Muscle layer of colon (tissue), 2 donors: ENCODE results near the gene ZNF648.

Experiments used
- H3K27ac ChIP-seq: one replicate; pipeline ENCODE4 v1.7.0; 2013; ENCODE audit warnings: low read depth, mild to moderate bottlenecking, low read length, moderate library complexity
- H3K27me3 ChIP-seq, 2 donors: one replicate each; pipeline ENCODE4 v1.7.0; 2013; ENCODE audit warnings: low read length in 2 of 2, mild to moderate bottlenecking in 2 of 2; ENCODE audit not compliant: insufficient read depth in 2 of 2, control insufficient read depth in 1 of 2
- H3K36me3 ChIP-seq: one replicate; pipeline ENCODE4 v1.7.0; 2013; ENCODE audit warnings: mild to moderate bottlenecking, low read length; ENCODE audit not compliant: insufficient read depth
- H3K4me1 ChIP-seq: one replicate; pipeline ENCODE4 v1.7.0; 2013; ENCODE audit warnings: mild to moderate bottlenecking, low read length; ENCODE audit not compliant: insufficient read depth
- H3K4me3 ChIP-seq, 2 donors: one replicate each; pipeline ENCODE4 v1.7.0; 2013; ENCODE audit warnings: low read length in 2 of 2, low read depth in 1 of 2, mild to moderate bottlenecking in 1 of 2, moderate library complexity in 1 of 2
- H3K9ac ChIP-seq: one replicate; pipeline ENCODE4 v1.7.0; 2013; ENCODE audit warnings: low read length
- H3K9me3 ChIP-seq: one replicate; pipeline ENCODE4 v1.7.0; 2013; ENCODE audit warnings: mild to moderate bottlenecking, low read length
- donor health status: abdominal sarcoma.
- donor health status: Adenocarcinoma of cecum.

The ZNF648 gene

GRCh38 chr1:182087719-182088350 lies 26.3 kb upstream of the ZNF648 start:
- Histone ChIP-seq H3K27me3 (no peaks in the 10 kb centered on the region), H3K9ac (no peak overlapping the region), H3K4me3 (no peak overlapping the region), H3K9me3 (no peaks in the 10 kb centered on the region), H3K4me1 (peaks cover 7% of the 10 kb centered on the region), H3K36me3 (no peaks in the 10 kb centered on the region), H3K27ac (no peak overlapping the region)

- H3K27me3 ChIP-seq: no peaks in the 10 kb centered on the region
- H3K36me3 ChIP-seq: no peaks in the 10 kb centered on the region
- no peaks in the 10 kb centered on the region for H3K9me3 ChIP-seq
- H3K9ac ChIP-seq: no peak overlapping the region
- no peak overlapping the region for H3K27ac ChIP-seq
- no peak overlapping the region for H3K4me3 ChIP-seq
- peaks cover 7% of the 10 kb centered on the region for H3K4me1 ChIP-seq
Observed at GRCh38 chr1:182087304-182087703, 25.8 kb upstream of the ZNF648 start.

- Histone ChIP-seq H3K9me3 (no peaks in the 10 kb centered on the region), H3K27ac (no peak overlapping the region), H3K4me1 (peaks cover 7% of the 10 kb centered on the region), H3K9ac (no peak overlapping the region), H3K4me3 (no peak overlapping the region), H3K27me3 (no peaks in the 10 kb centered on the region), H3K36me3 (no peaks in the 10 kb centered on the region)
Observed at GRCh38 chr1:182086620-182087019, 25.1 kb upstream of the ZNF648 start.

GRCh38 chr1:182086136-182086535 lies 24.6 kb upstream of the ZNF648 start:
- no peaks in the 10 kb centered on the region for H3K27me3 ChIP-seq
- peaks cover 7% of the 10 kb centered on the region for H3K4me1 ChIP-seq
- H3K9me3 ChIP-seq: no peaks in the 10 kb centered on the region
- no peak overlapping the region for H3K9ac ChIP-seq
- no peak overlapping the region for H3K4me3 ChIP-seq
- H3K27ac ChIP-seq: no peak overlapping the region
- no peaks in the 10 kb centered on the region for H3K36me3 ChIP-seq

- H3K27me3 ChIP-seq: no peaks in the 10 kb centered on the region
- H3K9me3 ChIP-seq: no peaks in the 10 kb centered on the region
- no peak overlapping the region for H3K27ac ChIP-seq
- H3K4me1 ChIP-seq: peaks cover 7% of the 10 kb centered on the region
- no peak overlapping the region for H3K4me3 ChIP-seq
- H3K36me3 ChIP-seq: no peaks in the 10 kb centered on the region
- no peak overlapping the region for H3K9ac ChIP-seq
Observed at GRCh38 chr1:182085726-182086125, 24.2 kb upstream of the ZNF648 start.

GRCh38 chr1:182084487-182085316 lies 23.2 kb upstream of the ZNF648 start:
- H3K9me3 ChIP-seq: no peaks in the 10 kb centered on the region
- H3K36me3 ChIP-seq: no peaks in the 10 kb centered on the region
- H3K27me3 ChIP-seq: no peaks in the 10 kb centered on the region
- H3K27ac ChIP-seq: peak overlapping the region; percentile 26
- no peak overlapping the region for H3K4me3 ChIP-seq
- no peak overlapping the region for H3K9ac ChIP-seq
- peaks cover 7% of the 10 kb centered on the region for H3K4me1 ChIP-seq

GRCh38 chr1:182083851-182084486 lies 22.5 kb upstream of the ZNF648 start:
- no peaks in the 10 kb centered on the region for H3K27me3 ChIP-seq
- H3K27ac ChIP-seq: no peak overlapping the region
- H3K4me3 ChIP-seq: no peak overlapping the region
- no peak overlapping the region for H3K9ac ChIP-seq
- H3K36me3 ChIP-seq: no peaks in the 10 kb centered on the region
- no peaks in the 10 kb centered on the region for H3K9me3 ChIP-seq
- H3K4me1 ChIP-seq: peaks cover 7% of the 10 kb centered on the region

GRCh38 chr1:182080955-182081582 lies 19.6 kb upstream of the ZNF648 start:
- Histone ChIP-seq H3K4me3 (no peak overlapping the region), H3K36me3 (no peaks in the 10 kb centered on the region), H3K9me3 (no peaks in the 10 kb centered on the region), H3K9ac (no peak overlapping the region), H3K27ac (no peak overlapping the region), H3K27me3 (no peaks in the 10 kb centered on the region), H3K4me1 (peaks cover 7% of the 10 kb centered on the region)

- Histone ChIP-seq H3K27ac (no peak overlapping the region), H3K36me3 (no peaks in the 10 kb centered on the region), H3K27me3 (no peaks in the 10 kb centered on the region), H3K4me3 (no peak overlapping the region), H3K9ac (no peak overlapping the region), H3K4me1 (peaks cover 7% of the 10 kb centered on the region), H3K9me3 (no peaks in the 10 kb centered on the region)
Observed at GRCh38 chr1:182080040-182080439, 18.5 kb upstream of the ZNF648 start.

GRCh38 chr1:182071924-182072323 lies 10.4 kb upstream of the ZNF648 start:
- Histone ChIP-seq H3K4me3 (no peak overlapping the region), H3K36me3 (no peaks in the 10 kb centered on the region), H3K27ac (no peak overlapping the region), H3K9me3 (no peaks in the 10 kb centered on the region), H3K27me3 (no peaks in the 10 kb centered on the region), H3K4me1 (no peaks in the 10 kb centered on the region), H3K9ac (no peak overlapping the region)

- H3K9ac ChIP-seq: no peak overlapping the region
- no peaks in the 10 kb centered on the region for H3K36me3 ChIP-seq
- no peak overlapping the region for H3K27ac ChIP-seq
Observed at GRCh38 chr1:182069028-182069466, 7.5 kb upstream of the ZNF648 start.

More at GRCh38 chr1:182069028-182069466, 7.5 kb upstream of the ZNF648 start:
- H3K27me3 ChIP-seq: no peaks in the 10 kb centered on the region
- no peak overlapping the region for H3K4me3 ChIP-seq
- H3K4me1 ChIP-seq: no peaks in the 10 kb centered on the region
- H3K9me3 ChIP-seq: no peaks in the 10 kb centered on the region
